Activated CD8-positive, alpha-beta memory T cell treated with anti-CD3 and anti-CD28 coated beads, Interleukin-2, amount 50 U/mL, for 1 hour (primary cell): ENCODE measurements around the gene TADA1.
"Not testable (repeated sequence)": the region's sequence is repeated elsewhere in the genome, so short reads cannot be mapped to it uniquely, and the experiment has no call there.

ENCODE experiments used
- DNase-seq: peaks from one replicate; pipeline ENCODE4 v3.0.0-alpha.2; 2020; ENCODE audit errors: extremely low read depth

Gene TADA1

GRCh38 chr1:166843769-166844596 is 32.1 kb downstream of the TADA1 start:
- no peak for DNase-seq

GRCh38 chr1:166843322-166843721 is 32.7 kb downstream of the TADA1 start:
- no peak for DNase-seq

DNA sequence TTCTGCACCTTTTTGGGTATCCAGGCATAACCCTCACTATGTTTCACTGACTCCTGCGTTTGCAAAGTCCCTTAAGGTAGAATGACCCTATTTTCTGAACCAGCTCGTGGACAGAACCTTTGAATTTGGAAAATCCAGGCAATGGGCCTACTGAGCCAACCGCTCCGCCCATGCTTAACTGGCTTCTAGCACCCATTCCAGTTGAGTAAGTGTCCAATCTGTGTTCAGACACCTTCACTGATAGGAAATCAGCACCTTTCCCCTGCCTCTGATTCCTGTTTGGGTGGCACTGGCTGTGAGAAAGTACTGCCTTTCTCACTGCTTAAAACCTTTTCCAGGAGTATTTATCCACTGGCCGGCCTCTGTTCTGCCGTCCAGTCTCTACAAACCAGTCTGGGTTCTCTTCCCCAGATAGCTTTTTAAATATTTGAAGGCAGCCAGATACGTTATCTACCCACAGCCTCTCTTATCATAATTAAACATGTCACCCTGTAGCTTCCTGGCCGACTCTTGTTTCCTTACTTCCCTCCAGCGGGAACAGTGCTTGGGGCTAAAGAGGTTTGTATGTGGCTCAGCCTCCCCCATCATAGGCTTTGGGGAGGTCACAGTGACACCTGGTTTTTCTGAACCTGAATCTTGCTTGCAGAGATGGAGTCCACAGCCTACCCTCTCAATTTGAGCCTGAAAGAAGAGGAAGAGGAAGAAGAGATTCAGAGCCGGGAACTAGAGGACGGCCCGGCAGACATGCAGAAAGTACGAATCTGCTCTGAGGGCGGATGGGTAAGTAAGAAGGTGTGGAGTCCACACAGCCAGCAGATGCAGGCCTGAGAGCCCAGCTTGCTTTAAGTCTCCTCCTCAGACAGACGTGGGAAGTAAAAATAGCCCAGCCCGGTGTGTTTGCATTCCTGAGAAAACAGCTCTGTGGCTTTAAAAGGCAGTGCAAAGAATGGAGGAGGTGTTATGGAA is 35.5 kb downstream of the TADA1 start:
- DNase-seq: no peak

GRCh38 chr1:166839600-166840308 is 36.3 kb downstream of the TADA1 start:
- DNase-seq: no peak

DNA sequence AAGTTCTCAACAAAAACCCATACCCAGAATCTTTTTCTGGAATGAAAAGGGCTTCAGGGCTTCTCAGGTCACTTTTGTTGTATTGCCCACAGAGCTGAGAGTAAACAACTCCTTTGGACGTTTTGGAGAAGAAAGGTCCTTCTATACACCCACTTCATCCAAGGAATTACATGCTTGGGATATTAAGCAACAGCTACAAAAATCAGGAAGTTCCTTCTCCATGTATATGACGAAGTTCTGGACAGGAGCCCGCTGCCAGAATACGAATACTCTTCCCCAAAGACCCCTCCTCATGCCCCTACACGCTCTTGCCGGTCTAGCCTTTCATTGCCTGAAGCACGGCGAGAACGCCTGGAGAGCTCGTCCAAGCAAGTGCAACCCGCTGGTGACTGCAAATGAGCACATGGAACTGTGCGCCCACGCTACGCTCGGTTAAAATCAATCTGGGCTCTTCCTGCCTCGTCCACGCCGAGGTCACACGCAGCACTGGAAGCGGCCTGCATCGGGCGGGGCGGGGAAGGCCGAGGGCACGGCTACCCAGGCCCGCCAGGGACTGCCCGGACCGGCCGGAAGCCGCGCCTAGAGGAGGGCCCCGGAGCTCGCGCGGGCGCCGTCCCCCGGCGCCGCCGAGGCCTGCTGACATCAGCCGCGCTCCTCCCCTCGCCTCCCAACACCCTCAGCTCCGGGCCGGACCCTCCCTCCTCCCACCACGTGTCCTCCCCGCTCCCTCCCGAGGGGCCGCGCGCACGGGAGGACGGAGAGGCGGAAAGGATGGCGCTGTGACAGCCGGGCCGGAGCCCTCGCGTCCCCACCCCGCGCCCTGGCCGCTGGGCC is 37.1 kb downstream of the TADA1 start, which contains the start of gene POGK:
Gene POGK, plus strand, starts transcription at position 710 of the 834 bp plus-strand sequence. CDS start 1,482 bp downstream, outside the sequence.
- DNase-seq: peak; percentile 47

DNA sequence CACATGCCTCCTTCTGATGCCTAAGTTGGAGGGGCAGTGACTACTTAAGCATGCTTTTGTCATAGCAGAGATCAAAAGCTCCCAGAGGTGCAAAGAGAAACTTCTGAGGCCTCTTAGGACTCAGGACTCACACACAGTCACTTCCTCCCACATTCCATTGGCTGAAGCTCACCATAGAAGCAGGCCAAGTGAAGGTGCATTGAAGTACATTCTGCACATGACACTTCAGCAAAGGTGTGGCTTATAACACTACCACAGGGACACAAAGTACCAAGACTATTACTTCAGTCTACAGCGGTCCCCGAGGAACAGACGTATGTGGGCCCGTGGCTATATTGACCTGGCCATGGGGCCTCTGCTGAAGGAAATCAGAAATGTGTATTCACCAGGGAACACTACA is 39.3 kb downstream of the TADA1 start:
- no peak for DNase-seq

- DNase-seq: not testable (repeated sequence)
These were observed 46.3 kb downstream of the TADA1 start for GRCh38 chr1:166829762-166830161.

- no peak for DNase-seq
These were observed 48.6 kb downstream of the TADA1 start for GRCh38 chr1:166827426-166827825.

- DNase-seq: no peak
These were observed 53.7 kb downstream of the TADA1 start for GRCh38 chr1:166822385-166822784.

GRCh38 chr1:166819974-166820373 is 56.1 kb downstream of the TADA1 start:
- no peak for DNase-seq

- DNase-seq: no peak
These were observed 61.5 kb downstream of the TADA1 start for GRCh38 chr1:166814611-166815010.

GRCh38 chr1:166813508-166814223 is 62.4 kb downstream of the TADA1 start:
- no peak for DNase-seq

DNA sequence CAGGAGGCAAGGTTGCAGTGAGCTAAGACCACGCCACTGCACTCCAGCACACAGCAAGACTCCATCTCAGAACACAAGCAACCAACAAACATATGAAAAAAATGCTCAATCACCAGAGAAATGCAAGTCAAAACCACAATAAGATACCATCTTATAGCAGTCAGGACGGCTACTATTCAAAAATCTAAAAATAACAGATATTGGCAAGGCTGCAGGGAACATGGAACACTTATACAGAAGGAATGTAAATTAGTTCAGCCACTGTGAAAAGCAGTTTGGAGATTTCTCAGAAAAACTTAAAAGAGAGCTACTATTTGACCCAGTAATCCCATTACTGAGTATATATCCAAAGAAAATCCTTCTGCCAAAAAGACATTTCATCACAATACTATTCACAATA is 64.4 kb downstream of the TADA1 start:
- DNase-seq: no peak

DNA sequence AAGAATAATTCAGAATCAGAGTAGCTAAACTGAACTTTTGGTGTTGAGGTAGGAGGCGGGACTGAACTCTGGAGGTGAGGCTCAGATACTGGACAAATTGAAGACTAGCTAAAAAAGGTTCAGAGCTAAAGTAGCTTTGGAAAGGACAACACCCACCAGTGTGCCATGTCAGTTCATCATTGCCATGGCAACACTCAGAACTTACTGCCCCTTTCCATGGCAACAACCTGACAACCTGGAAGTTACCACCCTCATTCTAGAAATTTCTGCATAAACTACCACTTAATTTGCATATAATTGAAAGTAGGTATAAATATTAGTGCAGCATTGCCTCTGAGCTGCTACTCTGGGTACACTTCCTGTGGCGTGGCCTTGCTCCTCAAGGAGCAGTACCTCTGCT is 67.1 kb downstream of the TADA1 start:
- no peak for DNase-seq
